Type B pancreatic cell (in vitro differentiated cells): Measurements from ENCODE around the gene RPRD2. TPM values are rescaled to one million over a fixed set of nuclear protein-coding genes. Genes with fewer than 3 reads are reported as not detected.

Source experiments
- DNase-seq: peaks from one replicate; pipeline ENCODE4 v3.0.0; 2021; ENCODE audit warnings: mixed read lengths; ENCODE audit not compliant: unreplicated experiment; ENCODE audit errors: extremely low spot score
- H3K27ac Mint-ChIP-seq: 2 replicates; pipeline ENCODE4 v1.8.0; 2021; ENCODE audit warnings: mild to moderate bottlenecking, mixed read lengths
- H3K27me3 Mint-ChIP-seq: 2 replicates; pipeline ENCODE4 v1.8.0; 2021; ENCODE audit warnings: mixed read lengths
- H3K36me3 Mint-ChIP-seq: 2 replicates; pipeline ENCODE4 v1.8.0; 2021; ENCODE audit warnings: mixed read lengths
- H3K4me1 Mint-ChIP-seq: one replicate; pipeline ENCODE4 v1.8.0; 2021; ENCODE audit warnings: mixed read lengths; ENCODE audit not compliant: unreplicated experiment
- H3K4me3 Mint-ChIP-seq: 2 replicates; pipeline ENCODE4 v1.8.0; 2021; ENCODE audit warnings: mild to moderate bottlenecking, mixed read lengths
- H3K9me3 Mint-ChIP-seq: 2 replicates; pipeline ENCODE4 v1.8.0; 2021; ENCODE audit warnings: mixed read lengths
- CTCF ChIP-seq: fragments of 200-600 bp; sonication (generic); conservative IDR thresholded peaks from 2 replicates; pipeline ENCODE4 v1.5.0; 2021; ENCODE audit warnings: antibody characterized with exemption, mild to moderate bottlenecking
- total RNA-seq: library from RNA; stranded (reverse); gene quantifications from 2 replicates; pipeline ENCODE4 v1.2.1, GENCODE V29; 2021; ENCODE audit warnings: low replicate concordance

Gene RPRD2
- total RNA-seq, 1 donor from 2014 or later, result 37.8 TPM

- Mint-ChIP-seq H3K4me3 (no peak overlapping the region), H3K27me3 (no peaks in the 10 kb centered on the region), H3K36me3 (peaks cover 7% of the 10 kb centered on the region), H3K4me1 (peaks cover 19% of the 10 kb centered on the region), H3K9me3 (no peaks in the 10 kb centered on the region), H3K27ac (no peak overlapping the region)
- no peak for TF ChIP-seq CTCF
- DNase-seq, result no peak
These were observed 43.4 kb downstream of the RPRD2 start for GRCh38 chr1:150407330-150407729.

- peaks cover 19% of the 10 kb centered on the region for H3K4me1 Mint-ChIP-seq
- H3K9me3 Mint-ChIP-seq, result no peaks in the 10 kb centered on the region
- DNase-seq, result no peak
- H3K4me3 Mint-ChIP-seq, result no peak overlapping the region
- H3K27me3 Mint-ChIP-seq, result no peaks in the 10 kb centered on the region
- H3K27ac Mint-ChIP-seq, result no peak overlapping the region
- peaks cover 7% of the 10 kb centered on the region for H3K36me3 Mint-ChIP-seq
- TF ChIP-seq CTCF, result no peak
These were observed 44.9 kb downstream of the RPRD2 start for GRCh38 chr1:150408800-150409199.

GRCh38 chr1:150409504-150410362, 45.8 kb downstream of the RPRD2 start:
- Mint-ChIP-seq H3K27ac (no peak overlapping the region), H3K9me3 (no peaks in the 10 kb centered on the region), H3K4me1 (peaks cover 18% of the 10 kb centered on the region), H3K27me3 (no peaks in the 10 kb centered on the region), H3K36me3 (peaks cover 5% of the 10 kb centered on the region), H3K4me3 (no peak overlapping the region)
- DNase-seq, result no peak
- no peak for TF ChIP-seq CTCF

GRCh38 chr1:150410582-150411101, 46.7 kb downstream of the RPRD2 start:
- DNase-seq, result no peak
- TF ChIP-seq CTCF, result no peak
- H3K27ac Mint-ChIP-seq, result peak overlapping the region; percentile 58

GRCh38 chr1:150414592-150414991, 50.6 kb downstream of the RPRD2 start:
- no peak for DNase-seq
- TF ChIP-seq CTCF, result no peak
- Mint-ChIP-seq H3K9me3 (no peaks in the 10 kb centered on the region), H3K27ac (no peak overlapping the region), H3K4me1 (peaks cover 10% of the 10 kb centered on the region), H3K4me3 (no peak overlapping the region), H3K36me3 (peaks cover 8% of the 10 kb centered on the region), H3K27me3 (no peaks in the 10 kb centered on the region)

More at GRCh38 chr1:150410582-150411101, 46.7 kb downstream of the RPRD2 start:
- H3K36me3 Mint-ChIP-seq, result peaks cover 3% of the 10 kb centered on the region
- peaks cover 14% of the 10 kb centered on the region for H3K4me1 Mint-ChIP-seq
- H3K27me3 Mint-ChIP-seq, result no peaks in the 10 kb centered on the region
- H3K4me3 Mint-ChIP-seq, result no peak overlapping the region
- H3K9me3 Mint-ChIP-seq, result no peaks in the 10 kb centered on the region
